Measurements from ENCODE around the gene CTCFL. TPM values are rescaled to one million over a fixed set of nuclear protein-coding genes. Genes with fewer than 3 reads are reported as not detected.

CTCFL gene
- total and polyA plus RNA-seq, 10 donors: 0.23 to 0.45 (median 0.26) TPM; not detected in 7

- no peak overlapping the region for H3K4me3 ChIP-seq
- H3K36me3 ChIP-seq: no peaks in the 10 kb centered on the region
- no peak overlapping the region for H3K27ac ChIP-seq
- WGBS, 5 donors: 92% methylated on average over 17 of the region's 17 CpGs
- no peak for TF ChIP-seq POLR2AphosphoS5 (IDR thresholded peaks at IDR 0.05)
- no peak for TF ChIP-seq POLR2A (IDR thresholded peaks at IDR 0.05)
- no peak for TF ChIP-seq CTCF (IDR thresholded peaks at IDR 0.05 in 8 of 11, conservative IDR thresholded peaks at IDR 0.05 in 3 of 11)
- H3K27me3 ChIP-seq (replicated peaks in 1 of 7): peaks cover 0 to 22% (median 0%) of the 10 kb centered on the region in 7 donors
- intact Hi-C loops (cut with DNase I; ENCODE audit: low total_unique reads): no loop called here
- no peaks in the 10 kb centered on the region for H3K9me3 ChIP-seq
- no peak for DNase-seq
- H3K4me1 ChIP-seq: peaks cover 8 to 50% (median 33%) of the 10 kb centered on the region in 6 donors
These were observed 24.0 kb downstream of the CTCFL start for GRCh38 chr20:57500962-57501361.

GRCh38 chr20:57500235-57500634 lies 24.7 kb downstream of the CTCFL start:
- no peak for DNase-seq
- 83 to 97% (median 94%) methylated on average over 7 of the region's 7 CpGs for WGBS, 5 donors
- peaks cover 0 to 22% (median 0%) of the 10 kb centered on the region in 7 donors for H3K27me3 ChIP-seq (replicated peaks in 1 of 7)
- H3K4me3 ChIP-seq: no peak overlapping the region
- intact Hi-C loops (cut with DNase I; ENCODE audit: low total_unique reads): no loop called here
- peaks cover 8 to 54% (median 37%) of the 10 kb centered on the region in 6 donors for H3K4me1 ChIP-seq
- no peak for TF ChIP-seq POLR2A (IDR thresholded peaks at IDR 0.05)
- TF ChIP-seq CTCF (IDR thresholded peaks at IDR 0.05 in 8 of 11, conservative IDR thresholded peaks at IDR 0.05 in 3 of 11): no peak
- no peak for TF ChIP-seq POLR2AphosphoS5 (IDR thresholded peaks at IDR 0.05)
- H3K9me3 ChIP-seq: no peaks in the 10 kb centered on the region
- no peak overlapping the region for H3K27ac ChIP-seq
- no peaks in the 10 kb centered on the region for H3K36me3 ChIP-seq

GRCh38 chr20:57499676-57500075 lies 25.3 kb downstream of the CTCFL start:
- H3K27me3 ChIP-seq (replicated peaks in 1 of 7): peaks cover 0 to 22% (median 0%) of the 10 kb centered on the region in 7 donors
- intact Hi-C loops (cut with DNase I; ENCODE audit: low total_unique reads): no loop called here
- DNase-seq: no peak
- no peak for TF ChIP-seq POLR2A (IDR thresholded peaks at IDR 0.05)
- no peak for TF ChIP-seq CTCF (IDR thresholded peaks at IDR 0.05 in 8 of 11, conservative IDR thresholded peaks at IDR 0.05 in 3 of 11)
- TF ChIP-seq POLR2AphosphoS5 (IDR thresholded peaks at IDR 0.05): no peak
- no peak overlapping the region for H3K4me3 ChIP-seq
- 60 to 73% (median 69%) methylated on average over 14 of the region's 14 CpGs for WGBS, 5 donors
- peaks cover 8 to 55% (median 40%) of the 10 kb centered on the region in 6 donors for H3K4me1 ChIP-seq
- H3K36me3 ChIP-seq: no peaks in the 10 kb centered on the region
- H3K27ac ChIP-seq: no peak overlapping the region
- H3K9me3 ChIP-seq: no peaks in the 10 kb centered on the region

GRCh38 chr20:57498425-57499400 lies 26.2 kb downstream of the CTCFL start:
- Histone ChIP-seq H3K9me3 (no peaks in the 10 kb centered on the region), H3K4me3 (no peak overlapping the region), H3K27ac (no peak overlapping the region), H3K27me3 (replicated peaks in 1 of 7) (peaks cover 0 to 22% (median 0%) of the 10 kb centered on the region in 7 donors), H3K4me1 (peaks cover 8 to 52% (median 40%) of the 10 kb centered on the region in 6 donors), H3K36me3 (no peaks in the 10 kb centered on the region)
- TF ChIP-seq CTCF (IDR thresholded peaks at IDR 0.05 in 8 of 11, conservative IDR thresholded peaks at IDR 0.05 in 3 of 11) (peak in 7 of 11 experiments; percentile 16 to 56 (median 41)), POLR2AphosphoS5 (IDR thresholded peaks at IDR 0.05) (no peak), POLR2A (IDR thresholded peaks at IDR 0.05) (no peak)
- WGBS, 5 donors: 24 to 34% (median 33%) methylated on average over 19 to 20 of the region's 20 CpGs
- no peak for DNase-seq
- intact Hi-C loops (cut with DNase I; ENCODE audit: low total_unique reads): no loop called here

All from spleen (tissue), 11 donors.